Measurements from ENCODE around the gene NPW.
"Not testable (repeated sequence)": the region's sequence is repeated elsewhere in the genome, so short reads cannot be mapped to it uniquely, and the experiment has no call there.

Gene NPW

GRCh38 chr16:2023092-2024031 lies 3.8 kb downstream of the NPW start:
- peak; percentile 83 for DNase-seq

GRCh38 chr16:2024032-2024420 lies 4.4 kb downstream of the NPW start:
- DNase-seq, result no peak

GRCh38 chr16:2025251-2025650 lies 5.7 kb downstream of the NPW start:
- no peak for DNase-seq

- DNase-seq, result no peak
Measured at GRCh38 chr16:2025878-2026460, 6.4 kb downstream of the NPW start.

- no peak for DNase-seq
Measured at GRCh38 chr16:2026461-2027023, 7.0 kb downstream of the NPW start, which contains the start of gene NHERF2. Gene NHERF2 (plus strand): TSS chr16:2026902. CDS start chr16:2027006, 104 bp downstream.

- DNase-seq, result no peak
Measured at GRCh38 chr16:2027024-2028010, 7.7 kb downstream of the NPW start.

- DNase-seq, result no peak
Measured at GRCh38 chr16:2028146-2028545, 8.6 kb downstream of the NPW start.

- DNase-seq, result no peak
Measured at GRCh38 chr16:2028620-2029220, 9.1 kb downstream of the NPW start.

- DNase-seq, result no peak
Measured at GRCh38 chr16:2029350-2029749, 9.8 kb downstream of the NPW start.

- no peak for DNase-seq
Measured at GRCh38 chr16:2030036-2030435, 10.5 kb downstream of the NPW start.

GRCh38 chr16:2031081-2031577 lies 11.5 kb downstream of the NPW start:
- no peak for DNase-seq

- no peak for DNase-seq
Measured at GRCh38 chr16:2032285-2033056, 12.9 kb downstream of the NPW start.

GRCh38 chr16:2033057-2033908 lies 13.7 kb downstream of the NPW start:
- DNase-seq, result no peak

GRCh38 chr16:2033909-2034695 lies 14.5 kb downstream of the NPW start:
- not testable (repeated sequence) for DNase-seq

- DNase-seq, result no peak
Measured at GRCh38 chr16:2034696-2035430, 15.3 kb downstream of the NPW start.

- DNase-seq, result no peak
Measured at GRCh38 chr16:2035431-2036199, 16.0 kb downstream of the NPW start.

- DNase-seq, result no peak
Measured at GRCh38 chr16:2036200-2036966, 16.8 kb downstream of the NPW start.
